GOT3 (cell line): ENCODE measurements around the gene KCTD19.
A peak's percentile ranks its signal among the peaks of the same experiment; 100 is the strongest.

Experiments used
- DNase-seq: peaks from one replicate; lab custom pipeline; 2025; ENCODE audit warnings: mixed read lengths; lab: John Stamatoyannopoulos, UW

The KCTD19 gene

GRCh38 chr16:67317853-67318252 is 8.7 kb downstream of the KCTD19 start:
- DNase-seq = no peak

GRCh38 chr16:67312719-67313118 is 13.8 kb downstream of the KCTD19 start:
- no peak for DNase-seq

GRCh38 chr16:67311607-67312488 is 14.7 kb downstream of the KCTD19 start:
- peak; percentile 59 for DNase-seq

- DNase-seq = no peak
Measured at GRCh38 chr16:67310561-67310960, 16.0 kb downstream of the KCTD19 start.

- DNase-seq = no peak
Measured at GRCh38 chr16:67305216-67306071, 21.1 kb downstream of the KCTD19 start.

GRCh38 chr16:67304020-67304419 is 22.5 kb downstream of the KCTD19 start:
- no peak for DNase-seq

GRCh38 chr16:67302970-67303369 is 23.6 kb downstream of the KCTD19 start:
- DNase-seq = no peak

- no peak for DNase-seq
Measured at GRCh38 chr16:67302076-67302475, 24.5 kb downstream of the KCTD19 start.

GRCh38 chr16:67301080-67301782 is 25.3 kb downstream of the KCTD19 start:
- DNase-seq = no peak

GRCh38 chr16:67299269-67299668 is 27.3 kb downstream of the KCTD19 start:
- no peak for DNase-seq

- no peak for DNase-seq
Measured at GRCh38 chr16:67298277-67298676, 28.3 kb downstream of the KCTD19 start.

GRCh38 chr16:67296420-67296819 is 30.1 kb downstream of the KCTD19 start:
- no peak for DNase-seq

- no peak for DNase-seq
Measured at GRCh38 chr16:67294938-67295361, 31.6 kb downstream of the KCTD19 start.

- DNase-seq = no peak
Measured at GRCh38 chr16:67294171-67294757, 32.3 kb downstream of the KCTD19 start.

- DNase-seq = no peak
Measured at GRCh38 chr16:67291461-67291860, 35.1 kb downstream of the KCTD19 start.

GRCh38 chr16:67287960-67288359 is 38.6 kb downstream of the KCTD19 start:
- DNase-seq = no peak

- DNase-seq = no peak
Measured at GRCh38 chr16:67286441-67287235, 39.9 kb downstream of the KCTD19 start.

- no peak for DNase-seq
Measured at GRCh38 chr16:67284699-67285646, 41.6 kb downstream of the KCTD19 start.

GRCh38 chr16:67283826-67284555 is 42.5 kb downstream of the KCTD19 start:
- no peak for DNase-seq
